ENCODE data around the gene NLGN4Y. TPM values are rescaled to one million over a fixed set of nuclear protein-coding genes. Genes with fewer than 3 reads are reported as not detected.

The NLGN4Y gene
- not detected for polyA plus RNA-seq (ENCODE audit: low read depth in 6 of 6)

GRCh38 chrY:14524272-14525231 lies at the start of gene NLGN4Y:
Gene NLGN4Y, plus strand, starts transcription at chrY:14524529. Its CDS starts 97,591 bp downstream, at chrY:14622120.
- no peaks in the 10 kb centered on the region for H3K36me3 Mint-ChIP-seq
- DNase-seq: no peak
- no peaks in the 10 kb centered on the region for H3K9me3 Mint-ChIP-seq
- no peak for ATAC-seq (ENCODE audit: low read depth in 2 of 2)
- no peak within 1 kb of the TSS for H3K27ac Mint-ChIP-seq
- H3K4me3 Mint-ChIP-seq: peak within 1 kb of the TSS in 1 of 8 donors; percentile 51
- H3K4me1 Mint-ChIP-seq: no peaks in the 10 kb centered on the region
- peaks cover 0 to 30% (median 4%) of the 10 kb centered on the region in 3 donors for H3K27me3 Mint-ChIP-seq

- no peaks in the 10 kb centered on the region for H3K4me1 Mint-ChIP-seq
- ATAC-seq (ENCODE audit: low read depth in 2 of 2) (no peak), DNase-seq (no peak)
- no peaks in the 10 kb centered on the region for H3K27me3 Mint-ChIP-seq
- no peak overlapping the region for H3K27ac Mint-ChIP-seq
- no peaks in the 10 kb centered on the region for H3K36me3 Mint-ChIP-seq
- no peak overlapping the region for H3K4me3 Mint-ChIP-seq
- peaks cover 0 to 4% (median 0%) of the 10 kb centered on the region in 7 donors for H3K9me3 Mint-ChIP-seq
Measured at GRCh38 chrY:14485935-14486334, 38.4 kb upstream of the NLGN4Y start.

GRCh38 chrY:14490226-14490625 lies 34.1 kb upstream of the NLGN4Y start:
- no peak overlapping the region for H3K4me3 Mint-ChIP-seq
- no peaks in the 10 kb centered on the region for H3K27me3 Mint-ChIP-seq
- no peak overlapping the region for H3K27ac Mint-ChIP-seq
- peaks cover 0 to 6% (median 0%) of the 10 kb centered on the region in 7 donors for H3K9me3 Mint-ChIP-seq
- H3K36me3 Mint-ChIP-seq: no peaks in the 10 kb centered on the region
- DNase-seq (no peak), ATAC-seq (ENCODE audit: low read depth in 2 of 2) (no peak)
- no peaks in the 10 kb centered on the region for H3K4me1 Mint-ChIP-seq

GRCh38 chrY:14498071-14498470 lies 26.3 kb upstream of the NLGN4Y start:
- no peaks in the 10 kb centered on the region for H3K4me1 Mint-ChIP-seq
- no peak overlapping the region for H3K27ac Mint-ChIP-seq
- no peaks in the 10 kb centered on the region for H3K36me3 Mint-ChIP-seq
- no peak overlapping the region for H3K4me3 Mint-ChIP-seq
- DNase-seq (no peak), ATAC-seq (ENCODE audit: low read depth in 2 of 2) (no peak)
- H3K27me3 Mint-ChIP-seq: no peaks in the 10 kb centered on the region
- H3K9me3 Mint-ChIP-seq: peaks cover 0 to 2% (median 0%) of the 10 kb centered on the region in 7 donors

- peaks cover 0 to 4% (median 0%) of the 10 kb centered on the region in 7 donors for H3K9me3 Mint-ChIP-seq
- no peak overlapping the region for H3K27ac Mint-ChIP-seq
- no peaks in the 10 kb centered on the region for H3K4me1 Mint-ChIP-seq
- ATAC-seq (ENCODE audit: low read depth in 2 of 2) (no peak), DNase-seq (no peak)
- H3K4me3 Mint-ChIP-seq: no peak overlapping the region
- H3K27me3 Mint-ChIP-seq: no peaks in the 10 kb centered on the region
- H3K36me3 Mint-ChIP-seq: no peaks in the 10 kb centered on the region
Measured at GRCh38 chrY:14504592-14504991, 19.7 kb upstream of the NLGN4Y start.

- H3K27me3 Mint-ChIP-seq: peaks cover 0 to 30% (median 4%) of the 10 kb centered on the region in 3 donors
- no peak overlapping the region for H3K27ac Mint-ChIP-seq
- no peaks in the 10 kb centered on the region for H3K36me3 Mint-ChIP-seq
- no peak overlapping the region for H3K4me3 Mint-ChIP-seq
- peaks cover 0 to 2% (median 0%) of the 10 kb centered on the region in 7 donors for H3K9me3 Mint-ChIP-seq
- no peak for DNase-seq
- no peak for ATAC-seq (ENCODE audit: low read depth in 2 of 2)
- H3K4me1 Mint-ChIP-seq: no peaks in the 10 kb centered on the region
Measured at GRCh38 chrY:14522379-14522950, 1.9 kb upstream of the NLGN4Y start.

- Mint-ChIP-seq H3K27ac (no peak overlapping the region), H3K4me3 (peak overlapping the region in 1 of 8 donors; percentile 26), H3K4me1 (no peaks in the 10 kb centered on the region), H3K27me3 (peaks cover 0 to 30% (median 4%) of the 10 kb centered on the region in 3 donors), H3K36me3 (no peaks in the 10 kb centered on the region), H3K9me3 (no peaks in the 10 kb centered on the region)
- no peak for ATAC-seq (ENCODE audit: low read depth in 2 of 2)
- no peak for DNase-seq
Measured at GRCh38 chrY:14523491-14524271, 648 bp upstream of the NLGN4Y start.

- DNase-seq (no peak), ATAC-seq (ENCODE audit: low read depth in 2 of 2) (no peak)
- H3K27ac Mint-ChIP-seq: no peak overlapping the region
- H3K4me1 Mint-ChIP-seq: no peaks in the 10 kb centered on the region
- no peaks in the 10 kb centered on the region for H3K36me3 Mint-ChIP-seq
- peak overlapping the region in 1 of 8 donors; percentile 51 for H3K4me3 Mint-ChIP-seq
- no peaks in the 10 kb centered on the region for H3K9me3 Mint-ChIP-seq
- H3K27me3 Mint-ChIP-seq: peaks cover 0 to 30% (median 4%) of the 10 kb centered on the region in 3 donors
Measured at GRCh38 chrY:14525315-14525714, 986 bp downstream of the NLGN4Y start.

- Mint-ChIP-seq H3K36me3 (no peaks in the 10 kb centered on the region), H3K4me1 (no peaks in the 10 kb centered on the region), H3K27ac (no peak overlapping the region), H3K4me3 (no peak overlapping the region), H3K27me3 (peaks cover 0 to 20% (median 4%) of the 10 kb centered on the region in 3 donors), H3K9me3 (no peaks in the 10 kb centered on the region)
- no peak for ATAC-seq (ENCODE audit: low read depth in 2 of 2)
- no peak for DNase-seq
Measured at GRCh38 chrY:14528361-14528760, 4.0 kb downstream of the NLGN4Y start.

- Mint-ChIP-seq H3K36me3 (no peaks in the 10 kb centered on the region), H3K4me3 (no peak overlapping the region), H3K27ac (no peak overlapping the region), H3K27me3 (no peaks in the 10 kb centered on the region), H3K9me3 (peaks cover 0 to 2% (median 0%) of the 10 kb centered on the region in 7 donors), H3K4me1 (no peaks in the 10 kb centered on the region)
- DNase-seq (no peak), ATAC-seq (ENCODE audit: low read depth in 2 of 2) (no peak)
Measured at GRCh38 chrY:14536703-14537102, 12.4 kb downstream of the NLGN4Y start.

GRCh38 chrY:14543506-14543905 lies 19.2 kb downstream of the NLGN4Y start:
- Mint-ChIP-seq H3K27me3 (no peaks in the 10 kb centered on the region), H3K4me3 (no peak overlapping the region), H3K9me3 (peaks cover 0 to 4% (median 0%) of the 10 kb centered on the region in 7 donors), H3K27ac (no peak overlapping the region), H3K36me3 (no peaks in the 10 kb centered on the region), H3K4me1 (no peaks in the 10 kb centered on the region)
- ATAC-seq (ENCODE audit: low read depth in 2 of 2): no peak
- no peak for DNase-seq

GRCh38 chrY:14581294-14581693 lies 57.0 kb downstream of the NLGN4Y start:
- Mint-ChIP-seq H3K9me3 (peaks cover 0 to 2% (median 0%) of the 10 kb centered on the region in 7 donors), H3K4me3 (no peak overlapping the region), H3K4me1 (no peaks in the 10 kb centered on the region), H3K27me3 (no peaks in the 10 kb centered on the region), H3K36me3 (no peaks in the 10 kb centered on the region), H3K27ac (no peak overlapping the region)
- DNase-seq: no peak
- no peak for ATAC-seq (ENCODE audit: low read depth in 2 of 2)

- Mint-ChIP-seq H3K27ac (no peak overlapping the region), H3K27me3 (no peaks in the 10 kb centered on the region), H3K9me3 (peaks cover 0 to 4% (median 0%) of the 10 kb centered on the region in 7 donors), H3K36me3 (no peaks in the 10 kb centered on the region), H3K4me3 (no peak overlapping the region), H3K4me1 (no peaks in the 10 kb centered on the region)
- ATAC-seq (ENCODE audit: low read depth in 2 of 2) (no peak), DNase-seq (no peak)
Measured at GRCh38 chrY:14586725-14587124, 62.4 kb downstream of the NLGN4Y start.

All from naive B cell (primary cell).